H1 (cell line): ENCODE results near the gene PNISR. TPM values are rescaled to one million over a fixed set of nuclear protein-coding genes. Genes with fewer than 3 reads are reported as not detected.

Experiments used
- CBX5 ChIP-seq: fragments of 300-800, 300-1000 bp; sonication (generic); IDR thresholded peaks from 2 replicates; pipeline ENCODE4 v1.7.1; 2016; ENCODE audit warnings: antibody characterized with exemption, low read length, low read depth
- HDAC2 ChIP-seq, 2 experiments: fragments of 300-600 bp in 1 of 2; sonication (generic) in 1 of 2; IDR thresholded peaks; 2 replicates each; pipeline ENCODE4 v1.6.1; 2011 to 2012; ENCODE audit warnings: low read depth in 2 of 2, low read length in 2 of 2, mild to moderate bottlenecking in 2 of 2, moderate library complexity in 2 of 2, borderline replicate concordance in 1 of 2, inconsistent platforms in 1 of 2
- JUND ChIP-seq: IDR thresholded peaks from 2 replicates; pipeline ENCODE4 v1.6.1; 2011; ENCODE audit warnings: mild to moderate bottlenecking, improper control_type of control experiment, low read length
- SP2 ChIP-seq: IDR thresholded peaks from 2 replicates; pipeline ENCODE4 v1.6.1; 2012; ENCODE audit warnings: mild to moderate bottlenecking, low read length, inconsistent platforms
- TAF1 ChIP-seq: IDR thresholded peaks from 2 replicates; pipeline ENCODE4 v1.6.1; 2011; ENCODE audit warnings: mild to moderate bottlenecking, low read depth, low read length
- TEAD4 ChIP-seq: IDR thresholded peaks from 2 replicates; pipeline ENCODE4 v1.6.1; 2012; ENCODE audit warnings: low read depth, low read length, inconsistent platforms, mixed read lengths
- polyA plus RNA-seq, 7 experiments: library from polyadenylated mRNA; depleted of rRNA in 3 of 7; stranded (reverse) in 5 of 7; unstranded in 2 of 7; fragments of >200 nt in 5 of 7; fragments of 200-250 nt in 2 of 7; gene quantifications; 1 replicate in 5 of 7; 2 replicates in 1 of 7; 4 replicates in 1 of 7; pipeline versions ENCODE4 v1.2.1 to v1.2.3, GENCODE V29; 2011 to 2013; ENCODE audit warnings: missing spikeins in 2 of 7, mixed read lengths in 2 of 7
- total RNA-seq: library from RNA; stranded (reverse); fragmentation: NEBNext Ultra II Directional; extraction: Animal tissue kit (Norgen Biotek cat#: 25700); gene quantifications from 2 replicates; pipeline ENCODE4 v1.2.1, GENCODE V29; 2021
- TF ChIP-seq, protein P1 (sequence below): fragments of 300-600 bp; sonication (generic); IDR thresholded peaks from 2 replicates; pipeline ENCODE4 v1.7.1; 2012; ENCODE audit warnings: low read length, moderate library complexity, mild to moderate bottlenecking, inconsistent platforms; ENCODE audit not compliant: insufficient replicate concordance

Gene PNISR
- total and polyA plus RNA-seq, 2 of the 8 experiments (the other 6 are each of a cell fraction or from before 2014, with no cell fraction given), result 41.1 to 134 TPM

- TF ChIP-seq TEAD4, result no peak
- no peak for TF ChIP-seq HDAC2 (IDR thresholded peaks at IDR 0.05; ENCODE audit: borderline replicate concordance in 1 of 2, low read depth in 2 of 2, low read length in 2 of 2)
- no peak for TF ChIP-seq CBX5
- TF ChIP-seq SP2, result no peak
- TF ChIP-seq JUND, result no peak
- TF ChIP-seq, protein P1, sequence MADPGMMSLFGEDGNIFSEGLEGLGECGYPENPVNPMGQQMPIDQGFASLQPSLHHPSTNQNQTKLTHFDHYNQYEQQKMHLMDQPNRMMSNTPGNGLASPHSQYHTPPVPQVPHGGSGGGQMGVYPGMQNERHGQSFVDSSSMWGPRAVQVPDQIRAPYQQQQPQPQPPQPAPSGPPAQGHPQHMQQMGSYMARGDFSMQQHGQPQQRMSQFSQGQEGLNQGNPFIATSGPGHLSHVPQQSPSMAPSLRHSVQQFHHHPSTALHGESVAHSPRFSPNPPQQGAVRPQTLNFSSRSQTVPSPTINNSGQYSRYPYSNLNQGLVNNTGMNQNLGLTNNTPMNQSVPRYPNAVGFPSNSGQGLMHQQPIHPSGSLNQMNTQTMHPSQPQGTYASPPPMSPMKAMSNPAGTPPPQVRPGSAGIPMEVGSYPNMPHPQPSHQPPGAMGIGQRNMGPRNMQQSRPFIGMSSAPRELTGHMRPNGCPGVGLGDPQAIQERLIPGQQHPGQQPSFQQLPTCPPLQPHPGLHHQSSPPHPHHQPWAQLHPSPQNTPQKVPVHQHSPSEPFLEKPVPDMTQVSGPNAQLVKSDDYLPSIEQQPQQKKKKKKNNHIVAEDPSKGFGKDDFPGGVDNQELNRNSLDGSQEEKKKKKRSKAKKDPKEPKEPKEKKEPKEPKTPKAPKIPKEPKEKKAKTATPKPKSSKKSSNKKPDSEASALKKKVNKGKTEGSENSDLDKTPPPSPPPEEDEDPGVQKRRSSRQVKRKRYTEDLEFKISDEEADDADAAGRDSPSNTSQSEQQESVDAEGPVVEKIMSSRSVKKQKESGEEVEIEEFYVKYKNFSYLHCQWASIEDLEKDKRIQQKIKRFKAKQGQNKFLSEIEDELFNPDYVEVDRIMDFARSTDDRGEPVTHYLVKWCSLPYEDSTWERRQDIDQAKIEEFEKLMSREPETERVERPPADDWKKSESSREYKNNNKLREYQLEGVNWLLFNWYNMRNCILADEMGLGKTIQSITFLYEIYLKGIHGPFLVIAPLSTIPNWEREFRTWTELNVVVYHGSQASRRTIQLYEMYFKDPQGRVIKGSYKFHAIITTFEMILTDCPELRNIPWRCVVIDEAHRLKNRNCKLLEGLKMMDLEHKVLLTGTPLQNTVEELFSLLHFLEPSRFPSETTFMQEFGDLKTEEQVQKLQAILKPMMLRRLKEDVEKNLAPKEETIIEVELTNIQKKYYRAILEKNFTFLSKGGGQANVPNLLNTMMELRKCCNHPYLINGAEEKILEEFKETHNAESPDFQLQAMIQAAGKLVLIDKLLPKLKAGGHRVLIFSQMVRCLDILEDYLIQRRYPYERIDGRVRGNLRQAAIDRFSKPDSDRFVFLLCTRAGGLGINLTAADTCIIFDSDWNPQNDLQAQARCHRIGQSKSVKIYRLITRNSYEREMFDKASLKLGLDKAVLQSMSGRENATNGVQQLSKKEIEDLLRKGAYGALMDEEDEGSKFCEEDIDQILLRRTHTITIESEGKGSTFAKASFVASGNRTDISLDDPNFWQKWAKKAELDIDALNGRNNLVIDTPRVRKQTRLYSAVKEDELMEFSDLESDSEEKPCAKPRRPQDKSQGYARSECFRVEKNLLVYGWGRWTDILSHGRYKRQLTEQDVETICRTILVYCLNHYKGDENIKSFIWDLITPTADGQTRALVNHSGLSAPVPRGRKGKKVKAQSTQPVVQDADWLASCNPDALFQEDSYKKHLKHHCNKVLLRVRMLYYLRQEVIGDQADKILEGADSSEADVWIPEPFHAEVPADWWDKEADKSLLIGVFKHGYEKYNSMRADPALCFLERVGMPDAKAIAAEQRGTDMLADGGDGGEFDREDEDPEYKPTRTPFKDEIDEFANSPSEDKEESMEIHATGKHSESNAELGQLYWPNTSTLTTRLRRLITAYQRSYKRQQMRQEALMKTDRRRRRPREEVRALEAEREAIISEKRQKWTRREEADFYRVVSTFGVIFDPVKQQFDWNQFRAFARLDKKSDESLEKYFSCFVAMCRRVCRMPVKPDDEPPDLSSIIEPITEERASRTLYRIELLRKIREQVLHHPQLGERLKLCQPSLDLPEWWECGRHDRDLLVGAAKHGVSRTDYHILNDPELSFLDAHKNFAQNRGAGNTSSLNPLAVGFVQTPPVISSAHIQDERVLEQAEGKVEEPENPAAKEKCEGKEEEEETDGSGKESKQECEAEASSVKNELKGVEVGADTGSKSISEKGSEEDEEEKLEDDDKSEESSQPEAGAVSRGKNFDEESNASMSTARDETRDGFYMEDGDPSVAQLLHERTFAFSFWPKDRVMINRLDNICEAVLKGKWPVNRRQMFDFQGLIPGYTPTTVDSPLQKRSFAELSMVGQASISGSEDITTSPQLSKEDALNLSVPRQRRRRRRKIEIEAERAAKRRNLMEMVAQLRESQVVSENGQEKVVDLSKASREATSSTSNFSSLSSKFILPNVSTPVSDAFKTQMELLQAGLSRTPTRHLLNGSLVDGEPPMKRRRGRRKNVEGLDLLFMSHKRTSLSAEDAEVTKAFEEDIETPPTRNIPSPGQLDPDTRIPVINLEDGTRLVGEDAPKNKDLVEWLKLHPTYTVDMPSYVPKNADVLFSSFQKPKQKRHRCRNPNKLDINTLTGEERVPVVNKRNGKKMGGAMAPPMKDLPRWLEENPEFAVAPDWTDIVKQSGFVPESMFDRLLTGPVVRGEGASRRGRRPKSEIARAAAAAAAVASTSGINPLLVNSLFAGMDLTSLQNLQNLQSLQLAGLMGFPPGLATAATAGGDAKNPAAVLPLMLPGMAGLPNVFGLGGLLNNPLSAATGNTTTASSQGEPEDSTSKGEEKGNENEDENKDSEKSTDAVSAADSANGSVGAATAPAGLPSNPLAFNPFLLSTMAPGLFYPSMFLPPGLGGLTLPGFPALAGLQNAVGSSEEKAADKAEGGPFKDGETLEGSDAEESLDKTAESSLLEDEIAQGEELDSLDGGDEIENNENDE, result no peak
- no peak for TF ChIP-seq TAF1
- TF ChIP-seq, all 59 proteins: peak for 0
Observed at GRCh38 chr6:99390896-99391295, 34.2 kb downstream of the PNISR start (continued).
